Suprapubic skin (tissue), 4 donors: ENCODE results near the gene SPATA13. TPM values are rescaled to one million over a fixed set of nuclear protein-coding genes. Genes with fewer than 3 reads are reported as not detected.

Experiments
- DNase-seq, 2 donors: peaks; one replicate each; pipeline ENCODE4 v3.0.0-alpha.2; 2019; ENCODE audit warnings: low spot score in 2 of 2
- H3K27ac ChIP-seq: fragments of 200-600 bp; sonication (generic); one replicate; pipeline ENCODE4 v1.5.1; 2019
- H3K27me3 ChIP-seq: fragments of 200-600 bp; sonication (generic); one replicate; pipeline ENCODE4 v1.5.1; 2019
- H3K36me3 ChIP-seq: fragments of 200-600 bp; sonication (generic); one replicate; pipeline ENCODE4 v1.5.1; 2019
- H3K4me1 ChIP-seq: fragments of 200-600 bp; sonication (generic); one replicate; pipeline ENCODE4 v1.5.1; 2019
- H3K4me3 ChIP-seq: fragments of 200-600 bp; sonication (generic); one replicate; pipeline ENCODE4 v1.5.1; 2019; ENCODE audit warnings: mild to moderate bottlenecking
- H3K9me3 ChIP-seq: fragments of 200-600 bp; sonication (generic); one replicate; pipeline ENCODE4 v1.5.1; 2019
- CTCF ChIP-seq, 2 donors: fragments of 200-600 bp in 1 of 2; fragments of 450-650 bp in 1 of 2; sonication (generic) in 1 of 2; IDR thresholded peaks; one replicate each; pipeline ENCODE4 v1.5.1; 2016 to 2019; ENCODE audit warnings: antibody characterized with exemption in 2 of 2, mild to moderate bottlenecking in 1 of 2, moderate library complexity in 1 of 2
- EP300 ChIP-seq: sonication (generic); formaldehyde crosslinking; IDR thresholded peaks from one replicate; pipeline ENCODE4 v1.6.1; 2017; ENCODE audit warnings: antibody characterized with exemption
- POLR2A ChIP-seq, 2 donors: fragments of 450-650 bp; IDR thresholded peaks; one replicate each; pipeline ENCODE4 v1.6.1; 2017; ENCODE audit warnings: antibody characterized with exemption in 2 of 2, mild to moderate bottlenecking in 2 of 2, moderate library complexity in 2 of 2
- POLR2AphosphoS5 ChIP-seq, 3 donors: sonication (generic); formaldehyde crosslinking; IDR thresholded peaks; one replicate each; pipeline ENCODE4 v1.6.1; 2017; ENCODE audit warnings: antibody characterized with exemption in 3 of 3
- WGBS: methylation state at CpG from one replicate; pipeline ENCODE4 v1.1.5; 2018; 5-methylcytosine and 5-hydroxymethylcytosine counted together
- total RNA-seq, 4 donors: library from RNA; depleted of rRNA; stranded (reverse); fragments of >200 nt; gene quantifications; one replicate each; pipeline ENCODE4 v1.1.0, GENCODE V29; 2016

Gene SPATA13
- total RNA-seq, 4 donors from 2014 or later, result 26.5 to 64.2 (median 31.6) TPM

DNA sequence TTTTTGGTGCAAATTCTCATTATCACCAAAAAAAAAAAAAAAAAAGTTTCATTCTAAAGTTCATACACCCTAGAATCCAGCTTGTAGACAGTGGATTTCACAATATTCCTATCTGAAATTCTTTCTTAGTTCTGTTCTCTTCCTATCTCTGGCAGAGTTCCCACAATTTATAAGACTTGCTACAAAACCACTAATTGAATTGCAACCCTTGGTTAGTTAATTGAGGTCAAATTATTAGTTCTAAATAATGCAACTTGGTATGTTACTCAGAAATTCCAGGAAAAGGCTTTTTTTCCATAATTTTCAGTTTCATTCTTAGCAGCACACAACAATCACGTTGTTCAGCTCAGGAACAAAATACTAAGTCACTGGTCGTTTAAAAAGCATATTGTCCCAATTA lies 58.5 kb downstream of the SPATA13 start:
- Histone ChIP-seq H3K27ac (no peak overlapping the region), H3K36me3 (no peaks in the 10 kb centered on the region), H3K4me3 (no peak overlapping the region), H3K9me3 (no peaks in the 10 kb centered on the region), H3K4me1 (peaks cover 17% of the 10 kb centered on the region), H3K27me3 (no peaks in the 10 kb centered on the region)
- 42% methylated on average over 2 of the region's 2 CpGs for WGBS
- TF ChIP-seq POLR2A (IDR thresholded peaks at IDR 0.05), result no peak
- DNase-seq, result no peak

DNA sequence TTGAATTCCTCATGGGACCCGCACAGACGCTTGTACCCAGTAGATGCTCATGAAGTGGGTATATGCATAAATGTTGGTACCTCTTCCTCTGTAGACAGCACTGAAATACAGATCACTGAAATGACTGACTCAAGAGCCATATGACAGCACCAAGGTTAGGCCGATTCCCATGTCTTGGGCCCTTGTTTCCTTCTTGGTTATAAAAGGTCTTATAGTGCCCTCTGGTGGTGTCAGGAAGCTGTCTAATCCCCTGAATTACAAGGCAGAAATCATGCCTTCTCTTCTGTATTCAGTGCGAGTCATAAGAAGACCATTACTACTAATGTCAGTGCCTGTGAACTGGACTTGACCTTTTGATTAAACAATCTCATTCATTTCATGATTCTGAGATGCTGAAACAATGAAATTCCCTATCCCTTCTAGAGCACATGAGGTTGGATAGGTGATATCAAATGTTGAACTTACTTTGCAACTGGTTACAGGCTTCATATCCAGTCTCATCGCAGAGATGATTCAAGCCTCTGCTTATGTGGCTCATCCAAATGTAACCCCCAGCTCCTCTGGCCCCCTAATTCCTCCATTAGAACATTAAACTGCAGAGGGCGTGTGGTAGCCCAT lies 59.7 kb downstream of the SPATA13 start:
- Histone ChIP-seq H3K4me1 (peaks cover 15% of the 10 kb centered on the region), H3K36me3 (no peaks in the 10 kb centered on the region), H3K27me3 (no peaks in the 10 kb centered on the region), H3K4me3 (no peak overlapping the region), H3K9me3 (no peaks in the 10 kb centered on the region), H3K27ac (no peak overlapping the region)
- DNase-seq, result no peak
- TF ChIP-seq CTCF (IDR thresholded peaks at IDR 0.05) (peak; percentile 63 to 66), POLR2AphosphoS5 (IDR thresholded peaks at IDR 0.05) (no peak), POLR2A (IDR thresholded peaks at IDR 0.05) (no peak), EP300 (no peak)
- 66% methylated on average over 6 of the region's 6 CpGs for WGBS

DNA sequence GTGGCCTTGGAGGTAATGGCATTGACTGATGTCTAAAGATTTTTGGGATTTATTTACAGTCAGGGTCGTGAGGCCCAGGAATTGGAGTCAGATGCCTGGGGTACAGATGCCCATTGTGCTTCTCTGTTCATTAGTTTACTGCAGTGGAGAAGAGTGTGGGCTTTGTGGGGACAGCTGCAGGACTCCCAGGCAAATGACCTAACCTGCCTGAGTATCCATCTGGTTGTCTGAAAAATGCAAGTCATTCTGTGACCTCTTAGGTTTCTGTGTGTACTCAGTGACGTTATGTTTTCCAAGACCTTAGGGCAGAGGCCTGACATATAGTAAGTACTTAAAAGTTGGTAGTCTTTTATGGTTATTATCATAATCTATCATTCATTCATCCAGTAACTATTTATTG lies 60.5 kb downstream of the SPATA13 start:
- Histone ChIP-seq H3K4me1 (peaks cover 11% of the 10 kb centered on the region), H3K36me3 (no peaks in the 10 kb centered on the region), H3K27me3 (no peaks in the 10 kb centered on the region), H3K27ac (no peak overlapping the region), H3K9me3 (no peaks in the 10 kb centered on the region), H3K4me3 (no peak overlapping the region)
- WGBS, result 77% methylated on average over 2 of the region's 2 CpGs
- TF ChIP-seq POLR2A (IDR thresholded peaks at IDR 0.05), result no peak
- TF ChIP-seq CTCF (IDR thresholded peaks at IDR 0.05), result no peak
- no peak for TF ChIP-seq POLR2AphosphoS5 (IDR thresholded peaks at IDR 0.05)
- no peak for TF ChIP-seq EP300
- no peak for DNase-seq

DNA sequence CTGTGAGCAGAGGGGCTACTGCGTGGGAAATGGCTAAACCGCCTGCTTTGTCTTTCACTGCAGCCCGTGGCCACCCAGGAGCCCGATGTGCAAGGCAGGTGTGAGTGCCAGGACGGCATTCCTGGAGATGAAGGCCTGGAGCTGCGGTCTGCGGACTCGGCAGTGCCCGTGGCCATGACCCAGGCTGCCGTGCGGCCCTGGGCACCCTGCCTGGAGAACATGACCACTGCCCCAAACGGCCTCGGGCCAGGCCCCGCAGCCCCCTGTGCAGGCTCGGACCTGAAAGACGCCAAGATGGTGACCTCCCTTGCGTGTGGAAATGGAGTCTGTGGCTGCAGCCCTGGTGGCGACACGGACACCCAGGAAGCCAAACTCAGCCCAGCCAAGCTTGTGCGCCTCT lies 62.2 kb downstream of the SPATA13 start:
- Histone ChIP-seq H3K36me3 (no peaks in the 10 kb centered on the region), H3K9me3 (no peaks in the 10 kb centered on the region), H3K4me1 (peaks cover 6% of the 10 kb centered on the region), H3K4me3 (no peak overlapping the region), H3K27ac (no peak overlapping the region), H3K27me3 (no peaks in the 10 kb centered on the region)
- DNase-seq, result no peak
- WGBS, result 97% methylated on average over 6 of the region's 20 CpGs
- TF ChIP-seq EP300 (no peak), POLR2A (IDR thresholded peaks at IDR 0.05) (no peak), CTCF (IDR thresholded peaks at IDR 0.05) (no peak), POLR2AphosphoS5 (IDR thresholded peaks at IDR 0.05) (no peak)

- Histone ChIP-seq H3K9me3 (no peaks in the 10 kb centered on the region), H3K36me3 (no peaks in the 10 kb centered on the region), H3K27me3 (no peaks in the 10 kb centered on the region), H3K4me3 (no peak overlapping the region), H3K4me1 (peaks cover 5% of the 10 kb centered on the region), H3K27ac (no peak overlapping the region)
- TF ChIP-seq POLR2AphosphoS5 (IDR thresholded peaks at IDR 0.05), result no peak
- no peak for TF ChIP-seq POLR2A (IDR thresholded peaks at IDR 0.05)
- no peak for TF ChIP-seq CTCF (IDR thresholded peaks at IDR 0.05)
- no peak for TF ChIP-seq EP300
- 90% methylated on average over 28 of the region's 42 CpGs for WGBS
- no peak for DNase-seq
Measured at GRCh38 chr13:24223341-24224231, 63.1 kb downstream of the SPATA13 start.
